Gastroesophageal sphincter (tissue), 3 donors: Measurements from ENCODE around the gene TMEM198.

Experiments used
- CTCF ChIP-seq, 4 experiments: fragments of 200-600 bp in 2 of 4; fragments of 450-650 bp in 2 of 4; sonication (generic) in 1 of 4; IDR thresholded peaks; one replicate each; pipeline ENCODE4 v1.5.1; 2017 to 2019; ENCODE audit warnings: antibody characterized with exemption in 4 of 4, mild to moderate bottlenecking in 2 of 4, moderate library complexity in 2 of 4
- POLR2A ChIP-seq, 2 donors: fragments of 450-650 bp; IDR thresholded peaks; one replicate each; pipeline ENCODE4 v1.6.1; 2017; ENCODE audit warnings: antibody characterized with exemption in 2 of 2, mild to moderate bottlenecking in 2 of 2, moderate library complexity in 1 of 2

DNA sequence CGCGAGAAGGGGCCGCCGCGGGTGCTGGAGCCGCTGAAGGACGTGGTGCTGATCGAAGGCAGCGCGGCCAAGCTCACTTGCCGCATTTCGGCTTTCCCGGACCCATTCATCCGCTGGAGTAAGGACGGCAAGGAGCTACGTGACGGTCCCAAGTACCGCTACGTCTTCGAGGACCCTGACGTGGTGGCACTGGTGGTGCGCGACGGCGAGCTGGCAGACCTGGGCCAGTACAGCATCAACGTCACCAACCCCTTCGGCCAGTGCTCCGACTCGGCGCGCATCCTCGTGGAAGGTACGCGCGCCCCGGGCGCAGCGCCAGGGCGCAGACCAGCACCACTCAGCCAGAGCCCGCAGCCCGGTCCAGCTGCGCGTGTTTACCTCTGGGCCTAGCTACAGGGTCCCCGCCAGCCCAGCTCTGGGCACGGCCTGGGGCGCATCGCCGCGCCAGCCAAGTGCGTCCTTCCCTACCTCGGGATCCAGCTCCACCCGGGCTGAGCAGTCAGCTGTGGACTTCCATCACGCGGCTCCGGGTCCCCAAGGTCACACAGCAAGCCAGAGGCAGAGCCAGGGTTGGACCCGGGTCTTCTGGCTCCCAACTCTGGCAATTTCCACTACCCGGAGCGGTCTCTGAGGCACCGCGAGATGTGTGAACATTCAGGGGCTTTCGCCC, 46.9 kb upstream of the TMEM198 start:
- TF ChIP-seq CTCF (IDR thresholded peaks at IDR 0.05) (peak in 1 of 4 experiments; percentile 27), POLR2A (IDR thresholded peaks at IDR 0.05) (peak; percentile 5 to 13)
